ENCODE data around the gene UBE2J2. TPM values are rescaled to one million over a fixed set of nuclear protein-coding genes. Genes with fewer than 3 reads are reported as not detected.

The UBE2J2 gene
- total and polyA plus RNA-seq, 11 donors = 23.3 to 53.6 (median 34.7) TPM

GRCh38 chr1:1305300-1306069 is 31.8 kb upstream of the UBE2J2 start:
- Histone ChIP-seq H3K4me3 (peak overlapping the region; percentile 17 to 95 (median 90)), H3K27ac (peak overlapping the region; percentile 46 to 87 (median 80)), H3K4me1 (peaks cover 18 to 60% (median 45%) of the 10 kb centered on the region in 12 donors), H3K9me3 (no peaks in the 10 kb centered on the region), H3K36me3 (peaks cover 0 to 10% (median 3%) of the 10 kb centered on the region in 9 donors), H3K27me3 (no peaks in the 10 kb centered on the region)
- no peak for TF ChIP-seq POLR2A (IDR thresholded peaks at IDR 0.05)
- TF ChIP-seq CTCF (IDR thresholded peaks at IDR 0.05) = peak in 1 of 12 donors; percentile 13
- DNase-seq = peak; percentile 72 to 87 (median 82)
- ATAC-seq = peak; percentile 9 to 58 (median 22)
- intact Hi-C loops (cut with DNase I) = no loop called here
- WGBS, 4 donors = 22 to 46% (median 32%) methylated on average over 14 to 25 of the region's 25 CpGs

- intact Hi-C loops (cut with DNase I) = no loop called here
- H3K4me3 ChIP-seq = peak overlapping the region; percentile 17 to 95 (median 90)
- peaks cover 18 to 56% (median 43%) of the 10 kb centered on the region in 12 donors for H3K4me1 ChIP-seq
- H3K27ac ChIP-seq = peak overlapping the region; percentile 46 to 87 (median 80)
- peaks cover 0 to 10% (median 0%) of the 10 kb centered on the region in 9 donors for H3K36me3 ChIP-seq
- ATAC-seq (peak; percentile 0 to 50 (median 8)), DNase-seq (peak; percentile 82 to 91 (median 85))
- H3K9me3 ChIP-seq = no peaks in the 10 kb centered on the region
- no peaks in the 10 kb centered on the region for H3K27me3 ChIP-seq
- 20 to 36% (median 30%) methylated on average over 15 to 29 of the region's 29 CpGs for WGBS, 4 donors
- TF ChIP-seq CTCF (IDR thresholded peaks at IDR 0.05) (no peak), POLR2A (IDR thresholded peaks at IDR 0.05) (peak in 1 of 2 donors; percentile 16)
Observed at GRCh38 chr1:1304331-1305299, 31.0 kb upstream of the UBE2J2 start.

- Histone ChIP-seq H3K36me3 (peaks cover 0 to 12% (median 0%) of the 10 kb centered on the region in 9 donors), H3K9me3 (no peaks in the 10 kb centered on the region), H3K4me3 (peak overlapping the region in 1 of 12 donors; percentile 82), H3K27me3 (no peaks in the 10 kb centered on the region), H3K4me1 (peaks cover 18 to 48% (median 35%) of the 10 kb centered on the region in 12 donors), H3K27ac (peak overlapping the region in 6 of 12 donors; percentile 66 to 87 (median 79))
- no peak for TF ChIP-seq CTCF (IDR thresholded peaks at IDR 0.05)
- TF ChIP-seq POLR2A (IDR thresholded peaks at IDR 0.05) = no peak
- 75 to 87% (median 83%) methylated on average over 11 to 13 of the region's 13 CpGs for WGBS, 4 donors
- ATAC-seq (no peak), DNase-seq (no peak)
- intact Hi-C loops (cut with DNase I) = no loop called here
Observed at GRCh38 chr1:1303736-1304135, 30.1 kb upstream of the UBE2J2 start.
